Right ventricle myocardium superior (tissue), 1 donor: Measurements from ENCODE around the gene EOLA1. TPM values are rescaled to one million over a fixed set of nuclear protein-coding genes. Genes with fewer than 3 reads are reported as not detected.
"Not testable (repeated sequence)": the region's sequence is repeated elsewhere in the genome, so short reads cannot be mapped to it uniquely, and the experiment has no call there.

ENCODE experiments used
- ATAC-seq: fragments of 200-7000 bp; cut with Tn5 transposase; one replicate; pipeline ENCODE4 v1.9.1; 2020; ENCODE audit warnings: mild to moderate bottlenecking; ENCODE audit not compliant: poor library complexity
- DNase-seq: peaks from one replicate; pipeline ENCODE4 v3.0.0-alpha.2; 2020
- intact Hi-C: fragments of 100-400 bp; cut with DNase I; formaldehyde crosslinking; loops from one replicate; pipeline ENCODE4 v1.11.2; 2022
- total RNA-seq: library from RNA; stranded (reverse); fragmentation: NEBNext Ultra II Directional; extraction: Animal tissue kit (Norgen Biotek cat#: 25700); gene quantifications from one replicate; pipeline ENCODE4 v1.2.1, GENCODE V29; 2021
- donor health status: DM: no; HTN: yes; CAD: no; lungs with severe emphysema.

The EOLA1 gene
- total RNA-seq, 1 donor from 2014 or later = 26.9 TPM

- no peak for DNase-seq
- ATAC-seq = no peak
- intact Hi-C loops = no loop called here
Measured at GRCh38 chrX:149511081-149511480, 29.7 kb upstream of the EOLA1 start.

- peak; percentile 55 for DNase-seq
- peak; percentile 83 for ATAC-seq
- intact Hi-C loops = no loop called here
Measured at GRCh38 chrX:149512225-149512885, 28.5 kb upstream of the EOLA1 start.

GRCh38 chrX:149513825-149514428 is 26.9 kb upstream of the EOLA1 start:
- ATAC-seq (no peak), DNase-seq (no peak)
- intact Hi-C loops = no loop called here

DNA sequence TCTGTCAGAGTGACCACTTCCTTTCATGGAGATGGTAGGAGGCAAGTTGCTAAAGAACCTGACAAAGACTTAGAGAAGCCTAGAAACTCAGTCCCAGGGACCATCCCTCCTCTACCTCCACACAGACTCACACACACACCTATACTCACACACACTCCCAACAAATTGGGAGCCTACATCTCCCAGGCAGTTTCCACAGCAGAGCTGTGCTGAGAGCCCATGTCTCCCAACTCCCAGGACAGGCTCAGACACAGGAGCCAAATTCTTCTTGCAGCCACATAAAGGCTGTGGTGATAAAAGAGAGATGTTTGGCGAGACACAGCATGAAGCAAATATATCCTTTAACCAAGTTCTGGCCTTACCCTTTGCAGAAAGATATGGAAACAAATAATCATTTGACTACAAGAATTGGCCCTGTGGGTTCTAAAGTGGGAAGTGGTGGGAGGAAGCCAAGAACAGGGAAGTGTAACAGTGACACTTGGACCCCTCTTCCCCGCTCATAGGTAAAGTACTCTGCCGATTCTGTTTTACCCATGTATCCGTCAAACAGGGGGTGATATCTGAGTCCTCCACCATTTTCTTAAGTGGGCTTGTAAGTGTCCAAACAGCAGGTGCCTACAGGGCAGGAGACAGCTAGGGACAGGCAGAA is 24.7 kb upstream of the EOLA1 start:
- ATAC-seq = peak; percentile 48
- DNase-seq = no peak
- intact Hi-C loops = no loop called here

GRCh38 chrX:149516604-149517003 is 24.2 kb upstream of the EOLA1 start:
- DNase-seq (no peak), ATAC-seq (no peak)
- intact Hi-C loops = no loop called here

GRCh38 chrX:149517308-149517707 is 23.5 kb upstream of the EOLA1 start:
- ATAC-seq (no peak), DNase-seq (no peak)
- intact Hi-C loops = no loop called here

DNA sequence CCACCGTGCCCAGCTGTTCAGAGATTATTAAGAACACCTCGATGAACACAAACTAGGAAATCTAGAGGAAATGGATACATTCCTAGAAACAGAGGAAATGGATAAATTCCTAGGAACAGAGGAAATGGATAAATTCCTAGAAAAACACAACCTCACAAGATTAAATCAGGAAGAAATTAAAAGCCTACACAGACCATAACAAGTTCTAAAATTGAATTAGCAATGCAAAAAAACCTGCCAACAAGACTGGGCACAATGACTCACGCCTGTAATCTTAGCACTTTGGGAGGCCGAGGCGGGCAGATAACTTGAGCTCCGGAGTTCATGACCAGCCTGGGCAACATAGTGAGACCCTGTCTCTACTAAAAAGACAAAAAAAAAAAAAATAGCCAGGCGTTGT is 22.6 kb upstream of the EOLA1 start:
- intact Hi-C loops = no loop called here

DNA sequence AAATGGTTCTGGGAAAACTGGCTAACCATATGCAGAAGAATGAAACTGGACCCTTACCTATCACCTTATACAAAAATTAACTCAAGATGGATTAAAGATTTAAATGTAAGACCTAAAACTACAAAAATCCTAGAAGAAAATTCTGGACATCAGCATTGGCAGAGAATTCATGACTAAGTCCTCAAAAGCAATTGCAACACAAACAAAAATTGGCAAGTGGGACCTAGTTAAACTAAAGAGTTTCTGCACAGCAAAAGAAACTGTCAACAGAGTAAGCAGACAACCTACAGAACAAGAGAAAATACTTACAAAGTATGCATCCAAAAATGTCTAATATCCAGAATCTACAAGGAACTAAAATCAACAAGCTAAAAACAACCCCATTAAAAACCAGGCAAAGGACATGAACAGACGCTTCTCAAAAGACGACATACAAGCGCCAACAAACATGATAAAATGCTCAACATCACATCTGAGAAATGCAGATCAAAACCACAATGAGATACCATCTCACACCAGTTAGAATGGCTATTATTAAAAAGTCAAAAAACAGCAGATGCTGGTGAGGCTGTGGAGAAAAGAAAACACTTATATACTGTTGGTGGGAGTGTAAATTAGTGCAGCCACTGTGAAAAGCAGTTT is 20.1 kb upstream of the EOLA1 start:
- intact Hi-C loops, DNase-seq, ATAC-seq: not testable (repeated sequence)

More for the DNA sequence above, 22.6 kb upstream of the EOLA1 start:
- DNase-seq = no peak
- ATAC-seq = no peak

- DNase-seq (no peak), ATAC-seq (no peak)
- intact Hi-C loops = no loop called here
Measured at GRCh38 chrX:149521438-149521837, 19.4 kb upstream of the EOLA1 start.

- intact Hi-C loops = no loop called here
- ATAC-seq = peak; percentile 21
- no peak for DNase-seq
Measured at GRCh38 chrX:149522916-149523315, 17.9 kb upstream of the EOLA1 start.

DNA sequence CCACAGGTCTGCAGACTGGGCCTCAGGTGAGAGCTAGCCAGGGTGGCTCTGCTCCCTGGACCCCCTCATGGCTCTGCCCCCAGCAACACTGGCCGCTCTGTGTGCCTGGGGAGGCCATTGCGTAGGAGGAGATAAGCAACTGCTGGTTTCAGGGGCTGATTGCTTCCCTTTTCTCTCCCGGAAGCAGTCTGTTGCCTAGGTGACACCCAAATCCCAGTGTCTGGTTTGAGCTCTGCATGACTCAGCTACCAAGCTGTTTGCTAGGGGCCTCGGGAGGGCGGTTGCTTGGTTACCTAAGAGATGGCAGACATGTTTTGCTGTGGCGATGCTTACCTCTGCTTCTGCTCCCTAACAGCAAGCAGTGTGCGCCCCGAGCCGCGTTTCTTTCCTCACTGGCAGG is 15.4 kb upstream of the EOLA1 start:
- intact Hi-C loops = not testable (repeated sequence)
- DNase-seq = peak; percentile 59
- peak; percentile 51 for ATAC-seq

DNA sequence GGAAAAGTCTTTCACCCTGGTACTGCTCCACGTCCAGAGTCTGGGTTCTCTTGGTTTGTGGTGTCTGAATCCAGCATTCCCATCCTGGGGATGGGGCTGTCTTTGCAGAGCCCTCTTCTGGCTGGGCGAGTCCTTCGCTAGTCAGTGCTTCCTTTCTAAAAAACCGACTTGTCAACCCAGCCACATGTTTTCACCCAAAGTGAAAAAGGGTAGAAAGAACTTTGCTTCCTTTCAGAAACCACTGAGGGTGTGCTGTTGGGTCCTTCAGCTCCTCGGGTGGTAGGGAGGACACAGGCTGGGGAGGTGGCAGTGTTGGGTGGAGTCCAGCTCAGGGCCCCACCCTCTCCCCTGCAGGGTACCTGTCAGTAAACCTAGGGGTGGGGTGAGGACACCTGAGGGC is 14.9 kb upstream of the EOLA1 start:
- intact Hi-C loops, DNase-seq: not testable (repeated sequence)
- ATAC-seq = peak; percentile 8

GRCh38 chrX:149526318-149527033 is 14.3 kb upstream of the EOLA1 start:
- DNase-seq, intact Hi-C loops: not testable (repeated sequence)
- ATAC-seq = peak; percentile 85

DNA sequence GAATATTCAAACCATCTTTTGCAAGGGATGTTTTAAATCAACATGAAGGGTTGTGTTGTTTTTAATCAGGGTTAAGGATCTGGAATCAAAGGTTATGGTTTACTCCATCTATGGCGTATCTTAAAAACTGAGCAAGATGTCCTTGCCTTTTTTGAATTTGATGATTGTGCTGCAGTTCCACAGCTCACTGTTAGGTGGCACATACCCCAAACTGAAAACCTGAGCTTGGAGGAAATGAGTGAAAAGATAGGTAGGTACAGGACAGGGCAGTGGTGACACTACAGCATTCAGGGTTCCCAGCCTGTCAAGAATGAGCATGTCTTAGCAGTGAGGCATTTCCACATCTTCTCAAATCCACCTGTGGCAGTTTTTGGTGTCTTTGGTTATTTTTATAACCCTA is 13.1 kb upstream of the EOLA1 start:
- peak; percentile 32 for ATAC-seq
- intact Hi-C loops = no loop called here

GRCh38 chrX:149528381-149528780 is 12.4 kb upstream of the EOLA1 start:
- intact Hi-C loops = no loop called here
- no peak for DNase-seq
- no peak for ATAC-seq

More for the DNA sequence above, 13.1 kb upstream of the EOLA1 start:
- DNase-seq = no peak

- intact Hi-C loops = no loop called here
- ATAC-seq (no peak), DNase-seq (no peak)
Measured at GRCh38 chrX:149531599-149531998, 9.2 kb upstream of the EOLA1 start.

DNA sequence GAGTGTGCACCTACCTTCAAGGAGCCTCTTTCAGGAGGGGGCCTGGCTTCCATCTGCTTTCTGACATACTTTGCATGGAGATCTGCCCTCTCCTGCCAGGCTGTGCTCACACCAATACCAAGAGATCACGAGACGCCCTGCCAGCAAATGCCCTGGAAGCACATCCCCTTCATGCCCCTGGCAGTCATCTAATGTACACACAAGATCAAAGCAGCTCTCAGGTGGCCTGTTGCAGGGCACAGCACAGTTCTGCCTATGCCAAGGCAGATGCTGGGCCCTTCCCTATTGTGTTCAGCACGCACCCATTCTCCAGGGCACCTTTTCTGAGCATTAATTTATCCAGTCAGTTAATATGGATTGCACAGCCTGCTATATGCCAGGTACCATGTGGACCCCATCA is 7.9 kb upstream of the EOLA1 start:
- intact Hi-C loops, DNase-seq, ATAC-seq: not testable (repeated sequence)

DNA sequence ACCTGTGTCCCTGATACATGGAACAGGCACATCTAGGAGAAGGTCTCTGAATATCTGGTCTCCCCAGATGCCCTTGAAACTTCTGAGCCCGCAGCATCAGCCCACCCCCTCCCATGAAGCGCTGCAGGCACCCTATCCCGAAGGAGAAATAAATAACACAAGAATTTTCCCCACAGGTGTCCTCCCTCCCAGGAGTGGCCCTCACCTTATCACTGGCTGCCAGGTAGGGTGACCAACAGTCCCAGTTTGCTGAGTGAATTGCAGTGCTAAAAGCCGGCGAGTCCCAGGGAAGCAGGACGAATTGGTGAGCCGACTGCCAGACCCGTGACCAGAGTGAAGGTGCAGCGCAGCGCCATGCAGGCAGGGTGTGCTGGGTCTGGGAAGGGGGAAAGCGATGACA is 6.8 kb upstream of the EOLA1 start:
- DNase-seq, intact Hi-C loops, ATAC-seq: not testable (repeated sequence)
